ENCODE data around the gene DMRT1.
A peak's percentile ranks its signal among the peaks of the same experiment; 100 is the strongest.
"Not testable (repeated sequence)": the region's sequence is repeated elsewhere in the genome, so short reads cannot be mapped to it uniquely, and the experiment has no call there.

The DMRT1 gene

GRCh38 chr9:973295-973834 is 131.9 kb downstream of the DMRT1 start:
- DNase-seq: no peak

GRCh38 chr9:974031-974995 is 132.8 kb downstream of the DMRT1 start:
- DNase-seq: no peak

GRCh38 chr9:974996-975739 is 133.7 kb downstream of the DMRT1 start:
- DNase-seq: no peak

GRCh38 chr9:975740-976257 is 134.3 kb downstream of the DMRT1 start:
- no peak for DNase-seq

- DNase-seq: no peak
These were observed 134.9 kb downstream of the DMRT1 start, which contains the start of gene DMRT3 for GRCh38 chr9:976258-976942. TSS of gene DMRT3 (plus strand) at chr9:976655. CDS start at chr9:977002, 347 bp downstream.

GRCh38 chr9:976943-977837 is 135.7 kb downstream of the DMRT1 start:
- peak; percentile 44 for DNase-seq

- no peak for DNase-seq
These were observed 136.6 kb downstream of the DMRT1 start for GRCh38 chr9:977838-978830.

- no peak for DNase-seq
These were observed 138.5 kb downstream of the DMRT1 start for GRCh38 chr9:979983-980382.

- DNase-seq: no peak
These were observed 139.1 kb downstream of the DMRT1 start for GRCh38 chr9:980640-981039.

- DNase-seq: no peak
These were observed 140.0 kb downstream of the DMRT1 start for GRCh38 chr9:981491-981898.

- DNase-seq: no peak
These were observed 141.1 kb downstream of the DMRT1 start for GRCh38 chr9:982394-983230.

- DNase-seq: no peak
These were observed 152.5 kb downstream of the DMRT1 start for GRCh38 chr9:994005-994404.

- DNase-seq: no peak
These were observed 153.7 kb downstream of the DMRT1 start for GRCh38 chr9:995192-995591.

GRCh38 chr9:995781-996180 is 154.3 kb downstream of the DMRT1 start:
- DNase-seq: no peak

- not testable (repeated sequence) for DNase-seq
These were observed 157.0 kb downstream of the DMRT1 start for GRCh38 chr9:998299-999110.

GRCh38 chr9:1001838-1002237 is 160.3 kb downstream of the DMRT1 start:
- DNase-seq: no peak

GRCh38 chr9:1002678-1003077 is 161.2 kb downstream of the DMRT1 start:
- no peak for DNase-seq

GRCh38 chr9:1005043-1005667 is 163.7 kb downstream of the DMRT1 start:
- peak; percentile 22 for DNase-seq

Data from NCI-H510A (cell line).